HepG2 (cell line): Measurements from ENCODE around the gene VCY.
"Not testable (repeated sequence)": the region's sequence is repeated elsewhere in the genome, so short reads cannot be mapped to it uniquely, and the experiment has no call there.

Experiments used
- CTCF ChIP-seq: sonication (generic); formaldehyde crosslinking; IDR thresholded peaks from 2 replicates; pipeline ENCODE4 v1.5.0; 2020; ENCODE audit warnings: mild to moderate bottlenecking, missing genetic modification reagents, moderate library complexity
- POLR2AphosphoS5 ChIP-seq: IDR thresholded peaks from 2 replicates; pipeline ENCODE4 v1.6.1; 2012; ENCODE audit warnings: low read depth, low read length

GRCh38 chrY:14011916-14012315 is 25.6 kb upstream of the VCY start:
- TF ChIP-seq CTCF (CRISPR knock-in tag); POLR2AphosphoS5: not testable (repeated sequence)
